NT2/D1 (cell line): ENCODE measurements around the gene TSPAN12.

Experiments
- SUZ12 ChIP-seq: IDR thresholded peaks from 2 replicates; pipeline ENCODE4 v1.6.1; 2011; ENCODE audit not compliant: insufficient read length, insufficient read depth; ENCODE audit errors: extremely low read depth
- YY1 ChIP-seq: IDR thresholded peaks from 2 replicates; pipeline ENCODE4 v1.6.1; 2011; ENCODE audit not compliant: insufficient read length, insufficient read depth
- ZNF274 ChIP-seq: IDR thresholded peaks from 2 replicates; pipeline ENCODE4 v1.6.1; 2011; ENCODE audit warnings: mild to moderate bottlenecking, low read depth, low read length

- TF ChIP-seq SUZ12: no peak
- TF ChIP-seq YY1: no peak
- TF ChIP-seq ZNF274: no peak
These were observed 74.2 kb downstream of the TSPAN12 start for GRCh38 chr7:120783721-120784120.
